ENCODE data around the gene OR10A2. TPM values are rescaled to one million over a fixed set of nuclear protein-coding genes. Genes with fewer than 3 reads are reported as not detected.
"Not testable (repeated sequence)": the region's sequence is repeated elsewhere in the genome, so short reads cannot be mapped to it uniquely, and the experiment has no call there.

Gene OR10A2
- total RNA-seq, 1 donor from 2014 or later = not detected

GRCh38 chr11:6843670-6844069 lies 19.2 kb upstream of the OR10A2 start:
- Mint-ChIP-seq H3K4me3 (no peak overlapping the region), H3K4me1 (no peaks in the 10 kb centered on the region), H3K36me3 (ENCODE audit: low read depth) (no peaks in the 10 kb centered on the region), H3K27ac (no peak overlapping the region), H3K9me3 (no peaks in the 10 kb centered on the region), H3K27me3 (no peaks in the 10 kb centered on the region)
- DNase-seq (no peak), ATAC-seq (ENCODE audit: low read depth) (no peak)
- TF ChIP-seq, protein P1, sequence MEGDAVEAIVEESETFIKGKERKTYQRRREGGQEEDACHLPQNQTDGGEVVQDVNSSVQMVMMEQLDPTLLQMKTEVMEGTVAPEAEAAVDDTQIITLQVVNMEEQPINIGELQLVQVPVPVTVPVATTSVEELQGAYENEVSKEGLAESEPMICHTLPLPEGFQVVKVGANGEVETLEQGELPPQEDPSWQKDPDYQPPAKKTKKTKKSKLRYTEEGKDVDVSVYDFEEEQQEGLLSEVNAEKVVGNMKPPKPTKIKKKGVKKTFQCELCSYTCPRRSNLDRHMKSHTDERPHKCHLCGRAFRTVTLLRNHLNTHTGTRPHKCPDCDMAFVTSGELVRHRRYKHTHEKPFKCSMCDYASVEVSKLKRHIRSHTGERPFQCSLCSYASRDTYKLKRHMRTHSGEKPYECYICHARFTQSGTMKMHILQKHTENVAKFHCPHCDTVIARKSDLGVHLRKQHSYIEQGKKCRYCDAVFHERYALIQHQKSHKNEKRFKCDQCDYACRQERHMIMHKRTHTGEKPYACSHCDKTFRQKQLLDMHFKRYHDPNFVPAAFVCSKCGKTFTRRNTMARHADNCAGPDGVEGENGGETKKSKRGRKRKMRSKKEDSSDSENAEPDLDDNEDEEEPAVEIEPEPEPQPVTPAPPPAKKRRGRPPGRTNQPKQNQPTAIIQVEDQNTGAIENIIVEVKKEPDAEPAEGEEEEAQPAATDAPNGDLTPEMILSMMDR (IDR thresholded peaks at IDR 0.05) = no peak
- intact Hi-C loops (cut with micrococcal nuclease) = no loop called here
- CTCF ChIA-PET = no interaction called here
- POLR2A ChIA-PET = no interaction called here

GRCh38 chr11:6844356-6844755 lies 18.5 kb upstream of the OR10A2 start:
- H3K27ac Mint-ChIP-seq = no peak overlapping the region
- no peak for ATAC-seq (ENCODE audit: low read depth)
- no peak for DNase-seq

DNA sequence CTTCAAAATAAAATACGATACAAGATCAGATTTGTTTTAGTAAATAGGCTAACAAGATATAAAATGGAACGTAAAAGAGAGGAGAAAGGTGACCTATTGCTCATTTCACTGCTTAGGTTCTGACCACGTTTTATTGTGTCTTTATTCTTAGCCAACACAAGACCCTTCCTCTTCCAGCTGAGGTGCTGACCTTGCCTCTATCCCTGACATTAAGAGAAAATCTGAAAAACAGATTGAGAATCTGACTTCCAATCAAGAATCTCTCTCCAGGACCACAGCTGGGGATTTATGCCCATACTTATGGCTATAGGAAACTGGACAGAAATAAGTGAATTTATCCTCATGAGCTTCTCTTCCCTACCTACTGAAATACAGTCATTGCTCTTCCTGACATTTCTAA lies 17.5 kb upstream of the OR10A2 start, which contains the start of gene OR10A5:
Gene OR10A5 (plus strand): TSS at position 301 of the 400 bp plus-strand sequence. CDS start 0 bp downstream, at position 301.
- no peak within 1 kb of the TSS for H3K27ac Mint-ChIP-seq
- no peaks in the 10 kb centered on the region for H3K4me1 Mint-ChIP-seq
- ATAC-seq (ENCODE audit: low read depth) (no peak), DNase-seq (no peak)
- H3K27me3 Mint-ChIP-seq = no peaks in the 10 kb centered on the region
- H3K9me3 Mint-ChIP-seq = no peaks in the 10 kb centered on the region
- ChIA-PET CTCF (no interaction called here), POLR2A (no interaction called here)
- H3K36me3 Mint-ChIP-seq (ENCODE audit: low read depth) = no peaks in the 10 kb centered on the region
- intact Hi-C loops (cut with micrococcal nuclease) = no loop called here
- H3K4me3 Mint-ChIP-seq = no peak within 1 kb of the TSS
- TF ChIP-seq, protein P1 (IDR thresholded peaks at IDR 0.05) = no peak

More at GRCh38 chr11:6844356-6844755, 18.5 kb upstream of the OR10A2 start:
- Mint-ChIP-seq H3K9me3 (no peaks in the 10 kb centered on the region), H3K36me3 (ENCODE audit: low read depth) (no peaks in the 10 kb centered on the region), H3K27me3 (no peaks in the 10 kb centered on the region), H3K4me3 (no peak overlapping the region), H3K4me1 (no peaks in the 10 kb centered on the region)
- intact Hi-C loops (cut with micrococcal nuclease) = no loop called here
- TF ChIP-seq, protein P1 (IDR thresholded peaks at IDR 0.05) = no peak
- ChIA-PET CTCF (no interaction called here), POLR2A (no interaction called here)

- intact Hi-C loops (cut with micrococcal nuclease) = no loop called here
- no peak overlapping the region for H3K27ac Mint-ChIP-seq
- CTCF ChIA-PET = no interaction called here
- no peak for ATAC-seq (ENCODE audit: low read depth)
- H3K4me1 Mint-ChIP-seq = no peaks in the 10 kb centered on the region
- H3K4me3 Mint-ChIP-seq = no peak overlapping the region
- H3K36me3 Mint-ChIP-seq (ENCODE audit: low read depth) = no peaks in the 10 kb centered on the region
- H3K9me3 Mint-ChIP-seq = peaks cover 12% of the 10 kb centered on the region
- POLR2A ChIA-PET = no interaction called here
- DNase-seq = no peak
- peaks cover 2% of the 10 kb centered on the region for H3K27me3 Mint-ChIP-seq
- TF ChIP-seq, protein P1 (IDR thresholded peaks at IDR 0.05) = no peak
Observed at GRCh38 chr11:6850526-6850925, 12.3 kb upstream of the OR10A2 start.

DNA sequence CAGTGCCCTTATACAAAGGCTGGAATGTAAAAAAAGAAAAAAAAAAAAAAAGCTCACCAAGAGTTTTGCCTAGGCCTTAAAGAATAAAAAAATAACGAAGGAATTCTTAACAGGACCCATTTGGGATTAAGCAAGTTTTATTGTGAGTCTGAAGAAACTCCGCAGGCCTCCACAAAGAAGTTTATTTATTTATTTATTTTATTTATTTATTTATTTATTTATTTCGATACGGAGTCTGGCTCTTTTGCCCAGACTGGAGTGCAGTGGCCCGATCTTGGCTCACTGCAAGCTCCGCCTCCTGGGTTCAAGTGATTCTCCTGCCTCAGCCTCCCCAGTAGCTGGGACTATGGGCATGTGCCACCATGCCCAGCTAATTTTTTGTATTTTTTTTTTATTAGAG lies 8.1 kb upstream of the OR10A2 start:
- H3K4me3 Mint-ChIP-seq; CTCF ChIA-PET; H3K27me3 Mint-ChIP-seq; H3K4me1 Mint-ChIP-seq; ATAC-seq (ENCODE audit: low read depth); DNase-seq; intact Hi-C loops (cut with micrococcal nuclease); H3K27ac Mint-ChIP-seq; POLR2A ChIA-PET; H3K36me3 Mint-ChIP-seq (ENCODE audit: low read depth): not testable (repeated sequence)
- peaks cover 12% of the 10 kb centered on the region for H3K9me3 Mint-ChIP-seq

DNA sequence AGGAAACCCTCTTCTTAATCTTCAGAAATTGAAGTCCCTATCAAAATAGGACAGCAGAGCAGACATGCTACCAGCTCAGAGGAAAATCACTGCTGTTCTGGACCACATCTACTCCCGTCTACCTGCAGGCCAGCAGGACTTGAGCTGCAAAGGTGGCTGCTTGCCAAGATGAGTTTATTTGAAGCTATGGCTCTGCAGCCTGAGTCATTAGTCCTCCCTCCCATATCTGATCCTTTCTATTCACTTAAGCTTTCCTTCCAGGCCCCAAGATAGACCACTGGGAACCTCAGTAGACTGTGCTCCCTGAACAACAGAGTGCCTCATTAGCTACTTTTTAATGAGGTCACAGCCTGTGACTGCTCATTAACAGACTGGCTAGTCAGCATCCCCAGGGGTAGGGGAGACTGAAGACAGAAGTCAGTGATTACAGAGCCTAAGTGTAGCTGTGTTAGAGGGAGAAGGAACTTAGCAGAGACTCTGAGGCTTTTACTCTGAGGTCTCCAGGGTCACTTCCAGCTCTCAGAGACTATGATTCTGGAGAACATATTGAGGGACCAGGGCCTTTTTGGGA lies 6.8 kb upstream of the OR10A2 start:
- Mint-ChIP-seq H3K27me3 (peaks cover 2% of the 10 kb centered on the region), H3K36me3 (ENCODE audit: low read depth) (no peaks in the 10 kb centered on the region), H3K9me3 (peaks cover 12% of the 10 kb centered on the region), H3K4me1 (no peaks in the 10 kb centered on the region), H3K27ac (no peak overlapping the region), H3K4me3 (no peak overlapping the region)
- POLR2A ChIA-PET = no interaction called here
- no peak for ATAC-seq (ENCODE audit: low read depth)
- DNase-seq = no peak
- TF ChIP-seq, protein P1 (IDR thresholded peaks at IDR 0.05) = no peak
- intact Hi-C loops (cut with micrococcal nuclease) = no loop called here
- CTCF ChIA-PET = no interaction called here

Measured in activated B cell treated with CpG ODN at 0.5 μM for 24 hours (primary cell).